ENCODE measurements around the gene ATP6V0A4.

DNA sequence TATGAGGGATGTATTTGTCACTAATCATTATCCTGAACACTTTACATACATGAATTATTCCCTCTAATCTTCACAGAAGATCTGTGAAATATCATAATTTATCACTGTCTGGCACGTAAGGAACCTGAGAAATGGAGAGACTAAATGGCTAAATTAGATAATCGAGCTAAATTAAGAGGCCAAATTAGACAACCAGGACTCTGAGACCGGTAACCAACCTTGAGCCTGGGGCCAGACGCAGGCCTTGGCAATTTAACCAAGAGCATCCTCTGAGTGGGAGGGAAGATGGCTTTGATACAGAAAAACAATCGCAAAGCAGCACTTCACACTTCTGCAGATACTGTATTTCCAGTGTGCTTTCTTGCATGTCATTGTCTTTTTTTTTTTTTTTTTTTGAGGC is 118.2 kb downstream of the ATP6V0A4 start:
- TF ChIP-seq, protein P1, sequence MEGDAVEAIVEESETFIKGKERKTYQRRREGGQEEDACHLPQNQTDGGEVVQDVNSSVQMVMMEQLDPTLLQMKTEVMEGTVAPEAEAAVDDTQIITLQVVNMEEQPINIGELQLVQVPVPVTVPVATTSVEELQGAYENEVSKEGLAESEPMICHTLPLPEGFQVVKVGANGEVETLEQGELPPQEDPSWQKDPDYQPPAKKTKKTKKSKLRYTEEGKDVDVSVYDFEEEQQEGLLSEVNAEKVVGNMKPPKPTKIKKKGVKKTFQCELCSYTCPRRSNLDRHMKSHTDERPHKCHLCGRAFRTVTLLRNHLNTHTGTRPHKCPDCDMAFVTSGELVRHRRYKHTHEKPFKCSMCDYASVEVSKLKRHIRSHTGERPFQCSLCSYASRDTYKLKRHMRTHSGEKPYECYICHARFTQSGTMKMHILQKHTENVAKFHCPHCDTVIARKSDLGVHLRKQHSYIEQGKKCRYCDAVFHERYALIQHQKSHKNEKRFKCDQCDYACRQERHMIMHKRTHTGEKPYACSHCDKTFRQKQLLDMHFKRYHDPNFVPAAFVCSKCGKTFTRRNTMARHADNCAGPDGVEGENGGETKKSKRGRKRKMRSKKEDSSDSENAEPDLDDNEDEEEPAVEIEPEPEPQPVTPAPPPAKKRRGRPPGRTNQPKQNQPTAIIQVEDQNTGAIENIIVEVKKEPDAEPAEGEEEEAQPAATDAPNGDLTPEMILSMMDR (IDR thresholded peaks at IDR 0.05) = no peak
- no peak for TF ChIP-seq ZFX (IDR thresholded peaks at IDR 0.05; ENCODE audit: borderline replicate concordance)

Data from 22Rv1 (cell line).